B cell (primary cell): ENCODE data around the gene RAD51B. TPM values are rescaled to one million over a fixed set of nuclear protein-coding genes. Genes with fewer than 3 reads are reported as not detected.

Source experiments
- ATAC-seq: fragments of 200-7000 bp; cut with Tn5 transposase; one replicate; pipeline ENCODE4 v1.10.0; 2021; ENCODE audit warnings: low read depth, mild to moderate bottlenecking, moderate number of reproducible peaks, moderate library complexity
- CTCF ChIA-PET: fragments of 350-600 bp; sonication (Branson Sonifier 250); formaldehyde crosslinking; loops from one replicate; lab custom pipeline; 2021; ENCODE audit warnings: antibody characterized with exemption, inconsistent platforms; lab: Charles Lee
- POLR2A ChIA-PET: fragments of 350-600 bp; sonication (Branson Sonifier 250); formaldehyde crosslinking; loops from one replicate; lab custom pipeline; 2021; ENCODE audit warnings: antibody characterized with exemption; lab: Charles Lee
- DNase-seq: peaks from one replicate; pipeline ENCODE4 v3.0.0; 2013
- H2AFZ ChIP-seq: 2 replicates; pipeline ENCODE4 v1.6.1; 2012; ENCODE audit warnings: mild to moderate bottlenecking, low read depth, low read length; ENCODE audit not compliant: insufficient read depth, poor library complexity, severe bottlenecking
- H3K27ac ChIP-seq, 2 donors: 1 replicate in 1 of 2; 2 replicates in 1 of 2; pipeline ENCODE4 v1.5.1; 2012 to 2013; ENCODE audit warnings: low read length in 2 of 2, mild to moderate bottlenecking in 2 of 2, moderate library complexity in 1 of 2
- H3K27me3 ChIP-seq, 4 experiments: fragments of 200-600 bp in 1 of 4; sonication (generic) in 1 of 4; replicated peaks in 1 of 4; 1 replicate in 2 of 4; 2 replicates in 2 of 4; pipeline versions ENCODE4 v1.6.1 to v1.7.0; 2013 to 2016; ENCODE audit warnings: low read length in 3 of 4, mild to moderate bottlenecking in 2 of 4, mixed read lengths in 1 of 4, moderate library complexity in 1 of 4; ENCODE audit not compliant: insufficient read depth in 4 of 4, control insufficient read depth in 3 of 4; ENCODE audit errors: control extremely low read depth in 1 of 4
- H3K36me3 ChIP-seq, 2 experiments: replicated peaks in 1 of 2; 1 replicate in 1 of 2; 2 replicates in 1 of 2; pipeline versions ENCODE4 v1.6.1 to v1.7.1; 2013; ENCODE audit warnings: low read length in 1 of 2; ENCODE audit not compliant: insufficient read depth in 2 of 2, control insufficient read depth in 1 of 2; ENCODE audit errors: control extremely low read depth in 1 of 2, extremely low read depth in 1 of 2
- H3K4me1 ChIP-seq, 2 donors: fragments of 200-600 bp in 1 of 2; sonication (generic) in 1 of 2; 1 replicate in 1 of 2; 2 replicates in 1 of 2; pipeline versions ENCODE4 v1.5.1 to v1.6.1; 2013 to 2017; ENCODE audit warnings: low read length in 2 of 2; ENCODE audit not compliant: control insufficient read depth in 2 of 2, insufficient read depth in 2 of 2
- H3K4me2 ChIP-seq: replicated peaks from 2 replicates; pipeline ENCODE3; 2012; ENCODE audit warnings: mild to moderate bottlenecking, low read depth, low read length; ENCODE audit not compliant: poor library complexity, severe bottlenecking
- H3K4me3 ChIP-seq, 5 experiments: fragments of 200-600 bp in 1 of 5; sonication (generic) in 1 of 5; 1 replicate in 3 of 5; 2 replicates in 2 of 5; pipeline versions ENCODE4 v1.5.1 to v1.7.0; 2011 to 2016; ENCODE audit warnings: low read length in 4 of 5, mild to moderate bottlenecking in 4 of 5, low read depth in 2 of 5, control low read depth in 1 of 5, moderate library complexity in 1 of 5; ENCODE audit not compliant: insufficient read depth in 1 of 5; ENCODE audit errors: control extremely low read depth in 1 of 5, extremely low read depth in 1 of 5
- H3K79me2 ChIP-seq: fragments of 200-600 bp; sonication (generic); one replicate; pipeline ENCODE4 v1.6.0; 2016; ENCODE audit warnings: low read length; ENCODE audit not compliant: control insufficient read depth, insufficient read depth
- H3K9ac ChIP-seq: fragments of 200-600 bp; sonication (generic); 2 replicates; pipeline ENCODE4 v1.6.1; 2017; ENCODE audit warnings: mild to moderate bottlenecking, low read length, moderate library complexity
- H3K9me3 ChIP-seq, 3 donors: one replicate each; pipeline versions ENCODE4 v1.6.1 to v1.7.1; 2013; ENCODE audit warnings: low read length in 2 of 3; ENCODE audit not compliant: control insufficient read depth in 2 of 3, insufficient read depth in 1 of 3; ENCODE audit errors: control extremely low read depth in 1 of 3
- H4K20me1 ChIP-seq: 2 replicates; pipeline ENCODE4 v1.6.0; 2012; ENCODE audit warnings: mild to moderate bottlenecking, low read length; ENCODE audit not compliant: insufficient read depth, control insufficient read depth, poor library complexity, severe bottlenecking
- H3K27ac Mint-ChIP-seq: one replicate; pipeline ENCODE4 v1.8.0; 2021; ENCODE audit warnings: mixed read lengths
- H3K27me3 Mint-ChIP-seq: one replicate; pipeline ENCODE4 v1.8.0; 2021; ENCODE audit warnings: mixed read lengths
- H3K4me1 Mint-ChIP-seq: one replicate; pipeline ENCODE4 v1.8.0; 2021; ENCODE audit warnings: mixed read lengths
- H3K4me3 Mint-ChIP-seq: one replicate; pipeline ENCODE4 v1.8.0; 2021; ENCODE audit warnings: mixed read lengths
- H3K9me3 Mint-ChIP-seq: one replicate; pipeline ENCODE4 v1.8.0; 2022; ENCODE audit warnings: mixed read lengths; ENCODE audit not compliant: insufficient read depth
- EZH2 ChIP-seq: IDR thresholded peaks from 2 replicates; pipeline ENCODE4 v1.6.1; 2012; ENCODE audit warnings: borderline replicate concordance, low read depth, mild to moderate bottlenecking, moderate library complexity, low read length; ENCODE audit not compliant: insufficient read depth, poor library complexity, severe bottlenecking
- WGBS: methylation state at CpG from one replicate; pipeline ENCODE4 v1.1.5; 2013; ENCODE audit warnings: missing lambda C conversion rate; ENCODE audit not compliant: insufficient coverage; 5-methylcytosine and 5-hydroxymethylcytosine counted together
- intact Hi-C: fragments of 100-400 bp; cut with micrococcal nuclease; formaldehyde crosslinking; loops from one replicate; pipeline ENCODE4 v1.10.0; 2022
- polyA plus RNA-seq: library from polyadenylated mRNA; depleted of rRNA; stranded (reverse); fragments of >200 nt; gene quantifications from 2 replicates; pipeline ENCODE4 v1.2.3, GENCODE V29; 2012
- total RNA-seq, 2 donors: library from RNA; stranded (reverse); fragments of 120-200 nt in 1 of 2; gene quantifications; 1 replicate in 1 of 2; 2 replicates in 1 of 2; pipeline versions ENCODE4 v1.2.3 to v1.2.4, GENCODE V29; 2013 to 2022
- TF ChIP-seq, protein P1 (sequence below): fragments of 200-600 bp; IDR thresholded peaks from one replicate; pipeline ENCODE4 v1.8.0; 2022; ENCODE audit warnings: antibody characterized with exemption, mild to moderate bottlenecking

RAD51B gene
- total and polyA plus RNA-seq, 2 donors (not counting 1 experiment from before 2014, with no cell fraction given), result 6.5 to 60.6 TPM

DNA sequence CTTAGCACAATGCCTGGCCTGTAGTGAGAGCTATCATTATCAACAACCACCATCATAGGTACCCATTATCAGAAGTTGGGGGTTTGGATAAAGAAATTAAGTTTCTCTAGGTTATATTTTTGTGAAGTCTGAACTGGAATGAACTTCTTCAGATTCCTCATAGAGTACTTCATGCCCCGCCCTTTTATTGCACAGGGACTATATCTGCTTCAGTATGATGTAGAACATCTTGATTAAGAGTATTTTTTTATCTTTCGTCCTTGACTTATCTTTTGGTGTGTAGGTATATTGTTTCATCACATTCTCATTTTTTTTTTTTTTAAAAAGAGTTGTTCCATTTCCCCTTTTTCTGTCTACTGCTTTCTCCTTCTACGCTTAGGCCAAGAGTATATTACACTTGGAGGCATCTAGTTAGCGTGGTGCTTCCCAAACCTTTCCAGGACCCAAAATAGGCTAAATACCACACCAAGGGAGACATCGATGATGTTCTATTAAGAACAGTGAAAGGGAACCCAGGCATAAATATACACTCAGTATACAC is 505.8 kb downstream of the RAD51B start:
- Histone ChIP-seq H3K4me1 (peaks cover 44 to 56% of the 10 kb centered on the region in 2 donors), H2AFZ (no peak overlapping the region), H3K27me3 (no peaks in the 10 kb centered on the region), H3K36me3 (no peaks in the 10 kb centered on the region), H3K27ac (peak overlapping the region; percentile 34 to 43), H3K4me3 (no peak overlapping the region), H3K79me2 (no peaks in the 10 kb centered on the region), H3K9ac (no peak overlapping the region), H3K9me3 (no peaks in the 10 kb centered on the region), H3K4me2 (peak overlapping the region; percentile 41), H4K20me1 (no peaks in the 10 kb centered on the region)
- ATAC-seq (peak; percentile 56), DNase-seq (peak; percentile 47)
- no CpG with 5 or more reads among the region's 5 CpGs for WGBS
- CTCF ChIA-PET, result interaction anchor here (0.9 to 1.0 kb wide), 2 partner anchors 27 to 74 kb away, joined by 4 to 5 read pairs; no protein-coding TSS in a partner anchor
- TF ChIP-seq, protein P1, sequence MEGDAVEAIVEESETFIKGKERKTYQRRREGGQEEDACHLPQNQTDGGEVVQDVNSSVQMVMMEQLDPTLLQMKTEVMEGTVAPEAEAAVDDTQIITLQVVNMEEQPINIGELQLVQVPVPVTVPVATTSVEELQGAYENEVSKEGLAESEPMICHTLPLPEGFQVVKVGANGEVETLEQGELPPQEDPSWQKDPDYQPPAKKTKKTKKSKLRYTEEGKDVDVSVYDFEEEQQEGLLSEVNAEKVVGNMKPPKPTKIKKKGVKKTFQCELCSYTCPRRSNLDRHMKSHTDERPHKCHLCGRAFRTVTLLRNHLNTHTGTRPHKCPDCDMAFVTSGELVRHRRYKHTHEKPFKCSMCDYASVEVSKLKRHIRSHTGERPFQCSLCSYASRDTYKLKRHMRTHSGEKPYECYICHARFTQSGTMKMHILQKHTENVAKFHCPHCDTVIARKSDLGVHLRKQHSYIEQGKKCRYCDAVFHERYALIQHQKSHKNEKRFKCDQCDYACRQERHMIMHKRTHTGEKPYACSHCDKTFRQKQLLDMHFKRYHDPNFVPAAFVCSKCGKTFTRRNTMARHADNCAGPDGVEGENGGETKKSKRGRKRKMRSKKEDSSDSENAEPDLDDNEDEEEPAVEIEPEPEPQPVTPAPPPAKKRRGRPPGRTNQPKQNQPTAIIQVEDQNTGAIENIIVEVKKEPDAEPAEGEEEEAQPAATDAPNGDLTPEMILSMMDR, result no peak
- no peak for TF ChIP-seq EZH2
- no peaks in the 10 kb centered on the region for H3K27me3 Mint-ChIP-seq
- peak overlapping the region; percentile 87 for H3K27ac Mint-ChIP-seq
- H3K9me3 Mint-ChIP-seq, result no peaks in the 10 kb centered on the region
- peak overlapping the region; percentile 61 for H3K4me3 Mint-ChIP-seq
- intact Hi-C loops, result loop anchor here (2.0 to 5.0 kb wide), 4 partner anchors 17 to 78 kb away; no protein-coding TSS in a partner anchor
- POLR2A ChIA-PET, result no interaction called here
- H3K4me1 Mint-ChIP-seq, result peaks cover 60% of the 10 kb centered on the region

DNA sequence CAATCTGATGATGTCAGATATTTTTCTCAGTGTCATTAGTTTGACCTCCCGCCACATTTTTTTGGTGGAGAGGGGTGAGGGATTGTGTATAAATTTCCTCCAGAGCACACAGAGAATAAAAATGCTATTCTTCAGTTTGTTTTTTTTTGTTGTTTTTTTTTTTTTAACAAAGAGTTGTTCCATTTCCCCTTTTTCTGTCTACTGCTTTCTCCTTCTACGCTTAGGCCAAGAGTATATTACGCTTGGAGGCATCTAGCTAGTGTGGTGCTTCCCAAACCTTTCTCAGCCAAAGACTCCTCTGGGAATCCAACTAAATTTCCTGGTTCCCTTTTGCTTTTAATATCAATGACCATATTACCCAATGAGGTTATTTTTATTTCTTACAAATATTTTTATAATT is 507.7 kb downstream of the RAD51B start:
- DNase-seq, result peak; percentile 59
- no CpG with 5 or more reads among the region's 3 CpGs for WGBS
- Histone ChIP-seq H3K9ac (no peak overlapping the region), H3K27ac (peak overlapping the region in 1 of 2 donors; percentile 74), H3K36me3 (no peaks in the 10 kb centered on the region), H3K4me2 (peak overlapping the region; percentile 52), H2AFZ (no peak overlapping the region), H3K4me3 (peak overlapping the region in 1 of 5 experiments; percentile 8), H3K9me3 (no peaks in the 10 kb centered on the region), H4K20me1 (no peaks in the 10 kb centered on the region), H3K4me1 (peaks cover 35 to 45% of the 10 kb centered on the region in 2 donors), H3K79me2 (no peaks in the 10 kb centered on the region), H3K27me3 (no peaks in the 10 kb centered on the region)
- H3K9me3 Mint-ChIP-seq, result no peaks in the 10 kb centered on the region
- TF ChIP-seq, protein P1, result no peak
- POLR2A ChIA-PET, result interaction anchor here (0.6 to 0.9 kb wide), 5 partner anchors 34 to 484 kb away, joined by 3 to 8 read pairs (median 4); no protein-coding TSS in a partner anchor
- CTCF ChIA-PET, result interaction anchor here (1.0 kb wide), 1 partner anchor 52 kb away, joined by 4 read pairs; no protein-coding TSS in a partner anchor
- H3K27ac Mint-ChIP-seq, result peak overlapping the region; percentile 85
- peaks cover 55% of the 10 kb centered on the region for H3K4me1 Mint-ChIP-seq
- intact Hi-C loops, result loop anchor here (2.0 to 5.0 kb wide), 4 partner anchors 44 to 80 kb away; no protein-coding TSS in a partner anchor
- peak overlapping the region; percentile 51 for H3K4me3 Mint-ChIP-seq
- peak; percentile 74 for ATAC-seq
- no peaks in the 10 kb centered on the region for H3K27me3 Mint-ChIP-seq
